HEK293T (cell line): ENCODE results near the gene COL23A1.

Experiments used
- CTBP1 ChIP-seq: fragments of 450-650 bp; IDR thresholded peaks from 2 replicates; pipeline ENCODE4 v1.6.1; 2016; ENCODE audit warnings: borderline replicate concordance
- ELF4 ChIP-seq: fragments of 450-650 bp; IDR thresholded peaks from 2 replicates; pipeline ENCODE4 v1.6.1; 2017; ENCODE audit warnings: antibody characterized with exemption
- FOXK2 ChIP-seq: fragments of 450-650 bp; IDR thresholded peaks from 2 replicates; pipeline ENCODE4 v1.6.1; 2016; ENCODE audit warnings: mild to moderate bottlenecking
- L3MBTL2 ChIP-seq: fragments of 450-650 bp; conservative IDR thresholded peaks from 2 replicates; pipeline ENCODE4 v1.6.1; 2016; ENCODE audit warnings: mild to moderate bottlenecking
- SP1 ChIP-seq: fragments of 450-650 bp; IDR thresholded peaks from 2 replicates; pipeline ENCODE4 v1.6.1; 2017

GRCh38 chr5:178244576-178244975 lies 345.6 kb downstream of the COL23A1 start:
- TF ChIP-seq SP1 = no peak
- TF ChIP-seq ELF4 = no peak
- no peak for TF ChIP-seq CTBP1
- TF ChIP-seq FOXK2 = no peak
- TF ChIP-seq L3MBTL2 = no peak
